Spinal cord (tissue), 10 donors: ENCODE results near the gene RPTOR. TPM values are rescaled to one million over a fixed set of nuclear protein-coding genes. Genes with fewer than 3 reads are reported as not detected.

Experiments used
- DNase-seq, 6 donors: peaks; one replicate each; pipeline versions ENCODE4 v3.0.0 to v3.0.0-alpha.2; 2013 to 2015; ENCODE audit warnings: low spot score in 6 of 6, low read depth in 4 of 6
- H3K27ac ChIP-seq: one replicate; pipeline ENCODE4 v1.5.1; 2013; ENCODE audit warnings: low read depth, low read length, control low read depth
- H3K27me3 ChIP-seq: one replicate; pipeline ENCODE4 v1.6.1; 2013; ENCODE audit warnings: low read length; ENCODE audit not compliant: control insufficient read depth, insufficient read depth
- H3K36me3 ChIP-seq: one replicate; pipeline ENCODE4 v1.6.1; 2013; ENCODE audit warnings: low read length; ENCODE audit not compliant: control insufficient read depth, insufficient read depth
- H3K4me1 ChIP-seq: one replicate; pipeline ENCODE4 v1.6.1; 2013; ENCODE audit warnings: low read length; ENCODE audit not compliant: control insufficient read depth, insufficient read depth
- H3K4me3 ChIP-seq: one replicate; pipeline ENCODE4 v1.5.1; 2013; ENCODE audit warnings: low read depth, low read length, control low read depth
- H3K9me3 ChIP-seq: one replicate; pipeline ENCODE4 v1.6.1; 2013; ENCODE audit warnings: low read length; ENCODE audit not compliant: control insufficient read depth, insufficient read depth
- WGBS: methylation state at CpG from one replicate; pipeline ENCODE4 v1.1.5; 2013; ENCODE audit warnings: missing lambda C conversion rate; ENCODE audit not compliant: insufficient coverage; 5-methylcytosine and 5-hydroxymethylcytosine counted together
- polyA plus RNA-seq, 2 donors: library from polyadenylated mRNA; unstranded; fragments of 120-200 nt; gene quantifications; one replicate each; pipeline ENCODE4 v1.2.1, GENCODE V29; 2013; ENCODE audit not compliant: insufficient read length in 2 of 2
- total RNA-seq, 2 donors: library from RNA; depleted of rRNA in 1 of 2; stranded (reverse); fragments of 120-200 nt in 1 of 2; fragments of >200 nt in 1 of 2; gene quantifications; one replicate each; pipeline versions ENCODE4 v1.2.3 to v1.2.4, GENCODE V29; 2013 to 2014
- donor health status: healthy.

RPTOR gene
- total and polyA plus RNA-seq, 4 donors = 17.1 to 27.2 (median 21.6) TPM

DNA sequence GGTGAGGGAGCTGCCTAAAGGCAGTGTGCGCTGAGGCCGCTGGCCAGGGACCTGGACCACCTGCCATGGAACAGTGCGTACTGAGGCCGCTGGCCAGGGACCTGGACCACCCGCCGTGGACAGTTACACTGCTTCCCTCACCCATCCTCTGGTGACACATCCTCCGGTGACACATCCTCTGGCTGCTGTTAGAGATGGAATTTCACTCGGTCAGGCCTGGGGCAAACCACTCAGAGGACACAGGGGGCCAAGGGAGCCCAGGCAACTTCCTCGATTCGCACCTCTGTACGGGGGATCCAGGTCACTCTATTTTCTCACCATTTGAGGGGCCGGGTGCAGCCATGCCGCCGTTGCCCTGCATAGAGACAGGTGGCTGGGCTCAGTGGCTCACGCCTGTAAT is 32.4 kb upstream of the RPTOR start:
- Histone ChIP-seq H3K27ac (no peak overlapping the region), H3K9me3 (no peaks in the 10 kb centered on the region)
- WGBS = 85% methylated on average over 12 of the region's 15 CpGs

GRCh38 chr17:80513201-80513600 is 31.4 kb upstream of the RPTOR start:
- Histone ChIP-seq H3K4me3 (no peak overlapping the region), H3K27me3 (no peaks in the 10 kb centered on the region), H3K27ac (no peak overlapping the region), H3K36me3 (no peaks in the 10 kb centered on the region), H3K4me1 (no peaks in the 10 kb centered on the region), H3K9me3 (no peaks in the 10 kb centered on the region)
- DNase-seq = no peak
- 85% methylated on average over 16 of the region's 16 CpGs for WGBS

More for the DNA sequence above, 32.4 kb upstream of the RPTOR start:
- Histone ChIP-seq H3K36me3 (no peaks in the 10 kb centered on the region), H3K4me3 (no peak overlapping the region), H3K4me1 (no peaks in the 10 kb centered on the region), H3K27me3 (no peaks in the 10 kb centered on the region)
- no peak for DNase-seq

DNA sequence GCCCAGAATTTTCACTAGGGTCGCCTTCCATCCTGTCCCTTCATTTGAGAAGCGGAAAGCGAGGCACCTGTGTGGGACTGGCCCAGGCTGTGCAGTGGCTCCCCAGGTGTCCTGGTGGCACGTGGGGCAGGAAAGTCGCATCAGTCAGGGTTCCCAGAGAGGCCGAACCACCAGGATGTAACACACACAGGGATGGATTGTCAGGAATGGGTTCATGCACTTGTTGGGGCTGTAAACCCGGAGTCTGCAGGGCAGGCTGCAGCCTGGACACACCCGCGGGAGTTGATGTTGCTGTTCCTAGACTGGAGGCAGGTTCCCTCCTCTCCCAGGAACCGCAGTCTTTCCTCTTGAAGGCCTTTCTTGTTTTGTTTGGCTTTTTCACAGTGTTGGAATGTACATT is 30.7 kb upstream of the RPTOR start:
- WGBS = 53% methylated on average over 9 of the region's 10 CpGs
- H3K27ac ChIP-seq = no peak overlapping the region
- no peaks in the 10 kb centered on the region for H3K27me3 ChIP-seq
- no peaks in the 10 kb centered on the region for H3K36me3 ChIP-seq
- no peak overlapping the region for H3K4me3 ChIP-seq
- H3K9me3 ChIP-seq = no peaks in the 10 kb centered on the region
- no peaks in the 10 kb centered on the region for H3K4me1 ChIP-seq
- DNase-seq = no peak

DNA sequence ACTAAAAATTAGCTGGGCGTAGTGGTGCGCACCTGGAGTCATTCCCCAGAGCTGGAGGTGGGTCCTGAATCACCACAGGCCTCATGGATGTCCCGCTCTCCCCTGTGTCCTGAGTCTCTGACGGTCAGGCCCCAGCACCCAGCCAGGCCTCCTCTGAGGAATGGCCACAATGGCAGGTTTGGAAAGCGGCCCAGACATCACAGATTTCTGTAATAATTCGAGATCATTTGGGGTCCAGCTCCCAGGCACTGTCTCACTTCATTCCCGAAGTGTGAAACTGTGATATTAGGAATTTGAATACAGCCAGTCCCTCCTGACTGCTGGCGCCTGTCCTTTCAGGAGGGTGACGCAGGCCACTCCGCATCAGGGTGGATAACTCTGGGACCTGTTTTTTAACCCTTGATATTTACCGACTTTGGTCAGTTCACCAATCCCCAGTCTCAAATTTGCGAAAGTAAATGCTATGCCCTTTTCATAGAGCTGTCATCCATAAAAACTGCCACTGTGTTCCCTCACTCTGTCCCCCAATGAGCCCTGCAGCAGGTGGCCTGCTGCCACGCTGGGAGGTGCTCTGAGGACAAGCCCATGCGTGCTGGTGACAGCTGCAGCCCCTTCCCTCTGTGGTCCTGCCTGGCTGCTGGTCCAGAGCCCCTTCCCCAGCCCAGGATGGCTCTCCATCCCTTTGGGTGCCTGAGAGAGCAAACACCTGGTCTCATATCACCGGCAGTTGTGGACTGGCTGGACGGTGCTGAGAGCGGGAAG is 28.3 kb upstream of the RPTOR start:
- H3K9me3 ChIP-seq = no peaks in the 10 kb centered on the region
- H3K4me1 ChIP-seq = peaks cover 14% of the 10 kb centered on the region
- no peak for DNase-seq
- H3K4me3 ChIP-seq = no peak overlapping the region
- no peak overlapping the region for H3K27ac ChIP-seq
- H3K27me3 ChIP-seq = no peaks in the 10 kb centered on the region
- no peaks in the 10 kb centered on the region for H3K36me3 ChIP-seq
- 80% methylated on average over 15 of the region's 17 CpGs for WGBS

GRCh38 chr17:80517641-80518040 is 27.0 kb upstream of the RPTOR start:
- Histone ChIP-seq H3K9me3 (no peaks in the 10 kb centered on the region), H3K36me3 (no peaks in the 10 kb centered on the region), H3K4me1 (peaks cover 14% of the 10 kb centered on the region), H3K4me3 (no peak overlapping the region), H3K27me3 (no peaks in the 10 kb centered on the region), H3K27ac (no peak overlapping the region)
- DNase-seq = no peak
- 97% methylated on average over 3 of the region's 3 CpGs for WGBS

DNA sequence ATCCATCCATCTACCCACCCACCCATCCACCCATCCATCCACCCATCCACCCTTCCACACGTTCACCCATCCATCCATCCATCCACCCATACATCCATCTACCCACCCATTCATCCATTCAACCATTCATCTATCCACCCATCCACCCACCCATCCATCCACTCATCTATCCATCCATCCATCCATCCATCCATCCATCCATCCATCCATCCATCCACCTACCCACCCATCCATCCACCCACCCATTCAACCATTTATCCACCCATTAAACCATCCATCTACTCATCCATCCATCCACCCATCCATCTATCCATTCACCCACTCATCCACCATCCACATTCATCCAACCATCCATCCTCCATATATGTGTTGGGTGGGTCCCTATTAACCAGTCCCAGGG is 26.2 kb upstream of the RPTOR start:
- Histone ChIP-seq H3K9me3 (no peaks in the 10 kb centered on the region), H3K27me3 (no peaks in the 10 kb centered on the region), H3K4me1 (peaks cover 14% of the 10 kb centered on the region), H3K27ac (no peak overlapping the region), H3K4me3 (no peak overlapping the region), H3K36me3 (no peaks in the 10 kb centered on the region)
- DNase-seq = no peak
- 67% methylated on average over 1 of the region's 1 CpG for WGBS

GRCh38 chr17:80519091-80519781 is 25.4 kb upstream of the RPTOR start:
- Histone ChIP-seq H3K27ac (no peak overlapping the region), H3K4me1 (peaks cover 14% of the 10 kb centered on the region), H3K27me3 (no peaks in the 10 kb centered on the region), H3K36me3 (no peaks in the 10 kb centered on the region), H3K9me3 (no peaks in the 10 kb centered on the region), H3K4me3 (no peak overlapping the region)
- WGBS = 37% methylated on average over 3 of the region's 7 CpGs
- no peak for DNase-seq

DNA sequence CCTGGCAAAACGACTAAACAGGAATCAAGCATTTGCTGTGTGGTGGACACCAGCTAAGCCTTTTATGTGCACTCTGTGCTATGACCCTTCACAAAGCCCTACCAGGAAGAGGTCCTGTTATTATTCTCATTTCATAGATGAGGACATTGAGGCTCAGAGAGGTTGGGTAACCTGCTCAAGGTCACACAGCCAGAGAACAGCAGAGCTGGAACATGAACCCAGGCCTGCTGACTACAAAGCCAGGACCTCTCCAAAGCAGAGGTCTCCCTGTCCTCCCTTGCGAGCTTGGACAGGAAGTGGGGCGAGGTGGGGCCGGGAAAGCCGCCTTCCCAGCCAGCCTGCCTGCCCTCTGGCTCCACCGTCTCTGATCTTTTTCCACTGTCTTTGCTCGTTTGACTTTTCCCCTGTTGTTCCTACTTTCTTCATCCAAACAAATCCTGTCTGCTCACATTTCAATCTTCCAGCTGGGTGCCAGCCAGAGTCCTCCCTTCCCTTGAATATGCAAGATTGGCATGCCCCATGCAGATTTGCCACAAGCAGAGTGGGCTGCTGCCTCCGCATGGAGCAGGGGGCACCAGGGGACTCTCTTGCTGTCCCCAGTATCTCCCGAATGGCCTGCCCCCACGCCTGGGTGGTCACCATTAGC is 23.7 kb upstream of the RPTOR start:
- Histone ChIP-seq H3K36me3 (no peaks in the 10 kb centered on the region), H3K4me3 (no peak overlapping the region), H3K27ac (no peak overlapping the region), H3K27me3 (no peaks in the 10 kb centered on the region), H3K4me1 (peaks cover 14% of the 10 kb centered on the region), H3K9me3 (no peaks in the 10 kb centered on the region)
- peak in 1 of 6 donors; percentile 86 for DNase-seq
- 55% methylated on average over 9 of the region's 10 CpGs for WGBS

DNA sequence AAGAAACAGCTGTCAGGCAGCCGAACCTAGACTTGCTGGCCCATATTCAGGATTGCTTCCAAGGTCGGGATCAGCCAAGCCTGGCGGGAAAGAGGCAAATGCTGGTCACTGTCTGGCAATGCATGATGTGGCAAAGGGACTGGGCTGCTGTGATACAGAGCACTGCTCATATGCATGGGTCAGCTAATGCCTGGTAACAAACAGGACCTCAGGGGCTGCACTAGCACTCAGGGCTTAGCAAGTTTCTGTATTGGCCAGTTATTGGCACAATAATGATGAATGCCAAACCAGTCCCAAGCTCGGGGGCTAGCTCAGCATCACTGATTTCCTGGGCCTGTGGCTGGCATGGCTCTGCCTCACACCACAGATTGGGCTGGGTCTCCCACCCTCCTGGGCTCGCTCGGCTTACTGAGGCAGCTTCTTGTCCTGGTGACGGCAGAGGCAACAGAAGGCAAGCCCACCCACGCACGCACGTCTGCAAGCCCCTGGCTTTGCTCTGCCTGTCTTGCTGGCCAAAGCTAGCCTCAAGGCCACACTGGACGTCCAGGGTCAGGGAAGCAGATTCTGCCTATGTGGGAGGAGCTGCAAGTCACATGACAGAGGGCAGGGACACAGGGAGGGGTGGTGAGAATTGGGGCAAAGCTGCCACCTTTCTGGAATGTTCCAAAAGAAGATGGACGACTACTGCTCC is 21.4 kb upstream of the RPTOR start:
- H3K27ac ChIP-seq = no peak overlapping the region
- 87% methylated on average over 11 of the region's 12 CpGs for WGBS
- peaks cover 14% of the 10 kb centered on the region for H3K4me1 ChIP-seq
- peaks cover 3% of the 10 kb centered on the region for H3K27me3 ChIP-seq
- H3K4me3 ChIP-seq = no peak overlapping the region
- H3K9me3 ChIP-seq = no peaks in the 10 kb centered on the region
- DNase-seq = no peak
- no peaks in the 10 kb centered on the region for H3K36me3 ChIP-seq
